CD4-positive, alpha-beta memory T cell (primary cell): ENCODE data around the gene SUGP2. TPM values are rescaled to one million over a fixed set of nuclear protein-coding genes. Genes with fewer than 3 reads are reported as not detected.
A peak's percentile ranks its signal among the peaks of the same experiment; 100 is the strongest.

Experiments used
- CTCF ChIA-PET: fragments of 350-600 bp; sonication (Branson Sonifier 250); formaldehyde crosslinking; loops from one replicate; lab custom pipeline; 2021; ENCODE audit warnings: inconsistent platforms; ENCODE audit not compliant: partially characterized antibody; lab: Charles Lee
- POLR2A ChIA-PET: fragments of 350-600 bp; sonication (Branson Sonifier 250); formaldehyde crosslinking; loops from one replicate; lab custom pipeline; 2021; ENCODE audit not compliant: partially characterized antibody; lab: Charles Lee
- DNase-seq, 5 donors: peaks; one replicate each; pipeline versions ENCODE4 v3.0.0 to v3.0.0-alpha.2; 2020 to 2022; ENCODE audit warnings: mixed read lengths in 1 of 5
- H3K27ac ChIP-seq: one replicate; pipeline ENCODE4 v1.7.0; 2013; ENCODE audit warnings: low read depth, low read length
- H3K27me3 ChIP-seq: 2 replicates; pipeline ENCODE4 v1.7.0; 2013; ENCODE audit warnings: mild to moderate bottlenecking, low read length, moderate library complexity; ENCODE audit not compliant: insufficient read depth
- H3K36me3 ChIP-seq: 2 replicates; pipeline ENCODE4 v1.7.0; 2013; ENCODE audit warnings: mild to moderate bottlenecking, low read length, moderate library complexity; ENCODE audit not compliant: insufficient read depth
- H3K4me1 ChIP-seq: 2 replicates; pipeline ENCODE4 v1.7.0; 2013; ENCODE audit warnings: mild to moderate bottlenecking, low read length, moderate library complexity; ENCODE audit not compliant: insufficient read depth
- H3K4me3 ChIP-seq, 2 donors: one replicate each; pipeline ENCODE4 v1.7.0; 2013; ENCODE audit warnings: low read length in 2 of 2, mild to moderate bottlenecking in 1 of 2
- H3K9me3 ChIP-seq, 2 donors: one replicate each; pipeline ENCODE4 v1.7.0; 2013; ENCODE audit warnings: low read length in 2 of 2, control low read depth in 1 of 2; ENCODE audit not compliant: control insufficient read depth in 1 of 2
- H3K27ac Mint-ChIP-seq, 7 donors: one replicate each; pipeline ENCODE4 v1.8.0; 2020 to 2021; ENCODE audit warnings: mixed read lengths in 7 of 7, mild to moderate bottlenecking in 6 of 7, inconsistent platforms in 3 of 7, moderate library complexity in 3 of 7
- H3K27me3 Mint-ChIP-seq, 2 donors: one replicate each; pipeline ENCODE4 v1.8.0; 2020 to 2021; ENCODE audit warnings: mixed read lengths in 2 of 2
- H3K36me3 Mint-ChIP-seq, 2 donors: one replicate each; pipeline ENCODE4 v1.8.0; 2020 to 2021; ENCODE audit warnings: mixed read lengths in 2 of 2, inconsistent platforms in 1 of 2, mild to moderate bottlenecking in 1 of 2
- H3K4me1 Mint-ChIP-seq, 4 donors: one replicate each; pipeline ENCODE4 v1.8.0; 2020 to 2021; ENCODE audit warnings: mixed read lengths in 4 of 4, mild to moderate bottlenecking in 1 of 4
- H3K4me3 Mint-ChIP-seq, 8 donors: one replicate each; pipeline ENCODE4 v1.8.0; 2020 to 2021; ENCODE audit warnings: mixed read lengths in 8 of 8, mild to moderate bottlenecking in 7 of 8, moderate library complexity in 6 of 8, inconsistent platforms in 3 of 8
- H3K9me3 Mint-ChIP-seq, 8 donors: one replicate each; pipeline ENCODE4 v1.8.0; 2020 to 2021; ENCODE audit warnings: mixed read lengths in 8 of 8, mild to moderate bottlenecking in 5 of 8, inconsistent platforms in 3 of 8, moderate library complexity in 1 of 8
- intact Hi-C: fragments of 100-400 bp; cut with micrococcal nuclease; formaldehyde crosslinking; loops from one replicate; pipeline ENCODE4 v1.15.1; 2023
- polyA plus RNA-seq, 2 donors: library from polyadenylated mRNA; unstranded; fragments of 300-500 nt; fragmentation: Illumina TruSeq; gene quantifications; one replicate each; pipeline ENCODE4 v1.2.3, GENCODE V29; 2021
- total RNA-seq, 2 experiments: library from RNA; stranded (reverse); gene quantifications; one replicate each; pipeline ENCODE4 v1.2.3, GENCODE V29; 2021

Gene SUGP2
- 100 to 1,000 TPM; 111 to 113 TPM for total RNA-seq
- 1 to 10 TPM; 3.9 to 8.2 TPM for polyA plus RNA-seq

- Mint-ChIP-seq H3K4me3 (peak within 1 kb of the TSS; percentile 91 to 97 (median 93)), H3K27ac (peak within 1 kb of the TSS; percentile 84 to 99 (median 94)), H3K9me3 (no peaks in the 10 kb centered on the region), H3K36me3 (peaks cover 9 to 19% of the 10 kb centered on the region in 2 donors), H3K4me1 (peaks cover 16 to 43% (median 26%) of the 10 kb centered on the region in 4 donors), H3K27me3 (no peaks in the 10 kb centered on the region)
- POLR2A ChIA-PET = interaction anchor here (0.7 kb wide), 1 partner anchor 32 kb away, joined by 3 read pairs; no protein-coding TSS in a partner anchor
- CTCF ChIA-PET = no interaction called here
- Histone ChIP-seq H3K27me3 (no peaks in the 10 kb centered on the region), H3K9me3 (no peaks in the 10 kb centered on the region), H3K27ac (peak within 1 kb of the TSS; percentile 82), H3K4me1 (peaks cover 23% of the 10 kb centered on the region), H3K36me3 (peaks cover under 1% of the 10 kb centered on the region), H3K4me3 (peak within 1 kb of the TSS; percentile 81)
- peak; percentile 88 to 97 (median 94) for DNase-seq
- intact Hi-C loops = loop anchor here (1.0 to 10.0 kb wide), 2 partner anchors 30 to 119 kb away; partner anchors contain the start of genes COPE, DDX49 and SLC25A42
Measured at GRCh38 chr19:19033426-19034203, at the start of gene SUGP2, which contains the start of gene ARMC6. Gene SUGP2, minus strand, starts transcription at chr19:19033517. Its CDS starts 2,446 bp downstream, at chr19:19031071. Gene ARMC6, plus strand, starts transcription at chr19:19033603. Its CDS starts 607 bp downstream, at chr19:19034210.

- peaks cover 10 to 29% of the 10 kb centered on the region in 2 donors for H3K36me3 Mint-ChIP-seq
- Histone ChIP-seq H3K9me3 (no peaks in the 10 kb centered on the region), H3K4me3 (no peak overlapping the region), H3K27me3 (no peaks in the 10 kb centered on the region), H3K4me1 (no peaks in the 10 kb centered on the region), H3K36me3 (no peaks in the 10 kb centered on the region), H3K27ac (no peak overlapping the region)
- no peaks in the 10 kb centered on the region for H3K9me3 Mint-ChIP-seq
- ChIA-PET CTCF (no interaction called here), POLR2A (no interaction called here)
- no peak for DNase-seq
- H3K27me3 Mint-ChIP-seq = no peaks in the 10 kb centered on the region
- intact Hi-C loops = no loop called here
- H3K27ac Mint-ChIP-seq = peak overlapping the region in 1 of 7 donors; percentile 56
- peaks cover 8 to 29% (median 13%) of the 10 kb centered on the region in 4 donors for H3K4me1 Mint-ChIP-seq
- no peak overlapping the region for H3K4me3 Mint-ChIP-seq
Measured at GRCh38 chr19:19081642-19082151, 48.4 kb upstream of the SUGP2 start.

DNA sequence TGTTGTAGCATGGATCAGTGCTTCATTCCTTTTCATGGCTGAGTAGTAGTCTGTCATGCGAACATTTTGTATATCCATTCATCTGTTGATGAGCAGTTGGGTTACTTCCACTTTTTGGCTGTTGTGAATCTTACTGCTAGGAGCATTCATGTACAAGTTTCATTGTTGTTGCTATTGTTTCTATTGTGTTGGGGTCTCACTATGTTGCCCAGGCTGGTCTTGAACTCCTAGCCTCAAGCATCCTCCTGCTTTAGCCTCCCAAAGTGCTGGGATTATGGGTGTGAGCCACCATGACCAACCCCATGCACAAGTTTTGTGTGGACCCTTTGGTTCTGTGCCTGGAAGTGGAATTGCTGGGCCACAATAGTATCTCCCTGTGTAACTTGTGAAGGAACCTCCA is 46.3 kb upstream of the SUGP2 start:
- peaks cover 10 to 34% of the 10 kb centered on the region in 2 donors for H3K36me3 Mint-ChIP-seq
- H3K27me3 Mint-ChIP-seq = no peaks in the 10 kb centered on the region
- H3K4me3 Mint-ChIP-seq = no peak overlapping the region
- H3K9me3 Mint-ChIP-seq = no peaks in the 10 kb centered on the region
- no peaks in the 10 kb centered on the region for H3K9me3 ChIP-seq
- no peak overlapping the region for H3K27ac ChIP-seq
- H3K4me3 ChIP-seq = no peak overlapping the region
- H3K27me3 ChIP-seq = no peaks in the 10 kb centered on the region
- no peak for DNase-seq
- intact Hi-C loops = no loop called here
- H3K4me1 Mint-ChIP-seq = peaks cover 11 to 36% (median 16%) of the 10 kb centered on the region in 4 donors
- H3K36me3 ChIP-seq = peaks cover 9% of the 10 kb centered on the region
- ChIA-PET CTCF (no interaction called here), POLR2A (no interaction called here)
- H3K4me1 ChIP-seq = no peaks in the 10 kb centered on the region
- H3K27ac Mint-ChIP-seq = no peak overlapping the region

- H3K27ac Mint-ChIP-seq = no peak overlapping the region
- Histone ChIP-seq H3K9me3 (no peaks in the 10 kb centered on the region), H3K36me3 (peaks cover 9% of the 10 kb centered on the region), H3K4me1 (no peaks in the 10 kb centered on the region), H3K4me3 (no peak overlapping the region), H3K27ac (no peak overlapping the region), H3K27me3 (no peaks in the 10 kb centered on the region)
- CTCF ChIA-PET = no interaction called here
- no peaks in the 10 kb centered on the region for H3K9me3 Mint-ChIP-seq
- peaks cover 10 to 36% of the 10 kb centered on the region in 2 donors for H3K36me3 Mint-ChIP-seq
- POLR2A ChIA-PET = no interaction called here
- intact Hi-C loops = no loop called here
- H3K27me3 Mint-ChIP-seq = no peaks in the 10 kb centered on the region
- DNase-seq = no peak
- H3K4me3 Mint-ChIP-seq = no peak overlapping the region
- H3K4me1 Mint-ChIP-seq = peaks cover 14 to 42% (median 19%) of the 10 kb centered on the region in 4 donors
Measured at GRCh38 chr19:19078801-19079200, 45.5 kb upstream of the SUGP2 start.

GRCh38 chr19:19077103-19077502 is 43.8 kb upstream of the SUGP2 start:
- no peak overlapping the region for H3K27ac Mint-ChIP-seq

DNA sequence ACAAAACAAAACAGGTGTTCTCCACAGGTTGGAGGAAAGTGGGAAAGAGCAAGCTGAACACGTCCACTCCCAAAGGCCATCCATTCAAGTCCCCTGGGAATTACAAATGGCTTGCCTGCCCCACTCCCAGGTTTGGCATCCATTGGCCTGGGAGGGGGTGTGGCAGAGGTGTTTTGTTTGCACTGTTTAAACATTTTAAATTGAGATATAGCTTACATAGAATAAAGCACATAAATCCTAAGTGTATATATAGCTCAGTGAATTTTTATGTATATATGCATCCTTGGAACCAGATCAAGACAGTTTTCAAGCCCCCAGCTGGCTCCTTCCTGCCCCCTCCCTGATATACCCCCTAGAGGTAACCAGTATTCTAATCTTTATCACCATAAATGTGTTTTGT is 43.2 kb upstream of the SUGP2 start:
- no peaks in the 10 kb centered on the region for H3K4me1 ChIP-seq
- CTCF ChIA-PET = no interaction called here
- intact Hi-C loops = no loop called here
- H3K4me3 ChIP-seq = no peak overlapping the region
- peaks cover 19 to 45% (median 22%) of the 10 kb centered on the region in 4 donors for H3K4me1 Mint-ChIP-seq
- POLR2A ChIA-PET = no interaction called here
- peaks cover 9% of the 10 kb centered on the region for H3K36me3 ChIP-seq
- H3K27me3 ChIP-seq = no peaks in the 10 kb centered on the region
- H3K27ac ChIP-seq = no peak overlapping the region
- H3K27me3 Mint-ChIP-seq = no peaks in the 10 kb centered on the region
- no peak overlapping the region for H3K4me3 Mint-ChIP-seq
- peaks cover 10 to 32% of the 10 kb centered on the region in 2 donors for H3K36me3 Mint-ChIP-seq
- H3K9me3 Mint-ChIP-seq = no peaks in the 10 kb centered on the region
- no peak overlapping the region for H3K27ac Mint-ChIP-seq
- no peak for DNase-seq
- H3K9me3 ChIP-seq = no peaks in the 10 kb centered on the region

More at GRCh38 chr19:19077103-19077502, 43.8 kb upstream of the SUGP2 start:
- Mint-ChIP-seq H3K4me3 (no peak overlapping the region), H3K27me3 (no peaks in the 10 kb centered on the region), H3K4me1 (peaks cover 19 to 51% (median 22%) of the 10 kb centered on the region in 4 donors), H3K9me3 (no peaks in the 10 kb centered on the region), H3K36me3 (peaks cover 10 to 35% of the 10 kb centered on the region in 2 donors)
- Histone ChIP-seq H3K27me3 (no peaks in the 10 kb centered on the region), H3K9me3 (no peaks in the 10 kb centered on the region), H3K4me3 (no peak overlapping the region), H3K36me3 (peaks cover 9% of the 10 kb centered on the region), H3K4me1 (no peaks in the 10 kb centered on the region), H3K27ac (no peak overlapping the region)
- CTCF ChIA-PET = no interaction called here
- POLR2A ChIA-PET = no interaction called here
- DNase-seq = no peak
- intact Hi-C loops = no loop called here

GRCh38 chr19:19075126-19075525 is 41.8 kb upstream of the SUGP2 start:
- ChIA-PET POLR2A (no interaction called here), CTCF (no interaction called here)
- Mint-ChIP-seq H3K27ac (peak overlapping the region in 2 of 7 donors; percentile 36 to 42), H3K4me3 (no peak overlapping the region), H3K9me3 (no peaks in the 10 kb centered on the region), H3K27me3 (no peaks in the 10 kb centered on the region), H3K4me1 (peaks cover 19 to 52% (median 24%) of the 10 kb centered on the region in 4 donors), H3K36me3 (peaks cover 10 to 36% of the 10 kb centered on the region in 2 donors)
- H3K27ac ChIP-seq = no peak overlapping the region
- no peaks in the 10 kb centered on the region for H3K4me1 ChIP-seq
- intact Hi-C loops = no loop called here
- H3K4me3 ChIP-seq = no peak overlapping the region
- H3K36me3 ChIP-seq = peaks cover 13% of the 10 kb centered on the region
- DNase-seq = no peak
- H3K27me3 ChIP-seq = no peaks in the 10 kb centered on the region
- no peaks in the 10 kb centered on the region for H3K9me3 ChIP-seq
